Measurements from ENCODE around the gene ERAP2.
A peak's percentile ranks its signal among the peaks of the same experiment; 100 is the strongest.

ERAP2 gene

GRCh38 chr5:96863114-96863513 is 13.2 kb upstream of the ERAP2 start:
- no peak overlapping the region for H3K27ac ChIP-seq
- TF ChIP-seq CTCF (conservative IDR thresholded peaks at IDR 0.05) (no peak), ZFX (IDR thresholded peaks at IDR 0.05) (no peak)

- TF ChIP-seq CTCF (conservative IDR thresholded peaks at IDR 0.05) = no peak
- no peak for TF ChIP-seq ZFX (IDR thresholded peaks at IDR 0.05)
These were observed 12.2 kb upstream of the ERAP2 start for GRCh38 chr5:96863949-96864584.

GRCh38 chr5:96864922-96865530 is 11.3 kb upstream of the ERAP2 start:
- no peak for TF ChIP-seq ZFX (IDR thresholded peaks at IDR 0.05)
- TF ChIP-seq CTCF (conservative IDR thresholded peaks at IDR 0.05) = no peak
- H3K27ac ChIP-seq = no peak overlapping the region

More at GRCh38 chr5:96863949-96864584, 12.2 kb upstream of the ERAP2 start:
- H3K27ac ChIP-seq = no peak overlapping the region

GRCh38 chr5:96868603-96869371 is 7.5 kb upstream of the ERAP2 start:
- peak; percentile 100 for TF ChIP-seq CTCF (conservative IDR thresholded peaks at IDR 0.05)
- no peak for TF ChIP-seq ZFX (IDR thresholded peaks at IDR 0.05)
- H3K27ac ChIP-seq = no peak overlapping the region

- H3K27ac ChIP-seq = no peak overlapping the region
- TF ChIP-seq CTCF (conservative IDR thresholded peaks at IDR 0.05) (no peak), ZFX (IDR thresholded peaks at IDR 0.05) (no peak)
These were observed 7.0 kb upstream of the ERAP2 start for GRCh38 chr5:96869372-96869641.

- H3K27ac ChIP-seq = no peak overlapping the region
- TF ChIP-seq ZFX (IDR thresholded peaks at IDR 0.05) (no peak), CTCF (conservative IDR thresholded peaks at IDR 0.05) (no peak)
These were observed 5.9 kb upstream of the ERAP2 start for GRCh38 chr5:96870094-96871026.
